HepG2 (cell line): ENCODE measurements around the gene C2CD2. TPM values are rescaled to one million over a fixed set of nuclear protein-coding genes. Genes with fewer than 3 reads are reported as not detected.

ENCODE experiments used
- ATAC-seq: fragments of 200-7000 bp; cut with Tn5 transposase; 3 replicates; pipeline ENCODE4 v1.9.1; 2020; ENCODE audit warnings: mild to moderate bottlenecking, moderate library complexity
- BruUV-seq: library from RNA; stranded (reverse); fragments of 400-500 nt; replicated peaks from 2 replicates; lab custom pipeline; 2021; lab: Mats Ljungman, UMichigan
- CTCF ChIA-PET: fragments of 300-600 bp; formaldehyde crosslinking; extraction: SDS; loops from one replicate; lab custom pipeline; 2021; ENCODE audit warnings: low total read pairs, inconsistent platforms, low intra/inter-chr PET ratio; lab: Yijun Ruan, JAX
- POLR2A ChIA-PET: fragments of 350-600 bp; sonication (Branson Sonifier 250); formaldehyde crosslinking; loops from one replicate; lab custom pipeline; 2020; ENCODE audit warnings: antibody characterized with exemption, inconsistent platforms; lab: Yijun Ruan, JAX
- DNase-seq: peaks from one replicate; pipeline ENCODE4 v3.0.0-alpha.2; 2015; ENCODE audit warnings: low spot score
- FAIRE-seq: peaks from 3 replicates; lab custom pipeline; 2011; peaks lifted over from hg19 to GRCh38; lab: Jason Lieb, UNC
- H2AFZ ChIP-seq: one replicate; pipeline ENCODE4 v1.6.1; 2011; ENCODE audit warnings: low read length, inconsistent platforms
- H3K27ac ChIP-seq: fragments of 300-600 bp; 3 replicates; pipeline ENCODE4 v1.8.0; 2011; ENCODE audit warnings: mixed run types, mild to moderate bottlenecking, mixed read lengths, low read length, inconsistent platforms; ENCODE audit not compliant: insufficient read depth; ENCODE audit errors: extremely low read length
- H3K27me3 ChIP-seq, 2 experiments: fragments of 200-600 bp in 1 of 2; 2 replicates in 1 of 2; 3 replicates in 1 of 2; pipeline versions ENCODE4 v1.6.0 to v1.8.0; 2011; ENCODE audit warnings: low read length in 2 of 2, mild to moderate bottlenecking in 2 of 2, moderate library complexity in 2 of 2, inconsistent platforms in 1 of 2; ENCODE audit not compliant: insufficient read depth in 2 of 2, control insufficient read depth in 1 of 2
- H3K36me3 ChIP-seq, 2 experiments: fragments of 200-600 bp in 1 of 2; replicated peaks in 1 of 2; 2 replicates in 1 of 2; 3 replicates in 1 of 2; pipeline versions ENCODE4 v1.5.1 to v1.8.0; 2011; ENCODE audit warnings: low read length in 2 of 2, inconsistent platforms in 1 of 2; ENCODE audit not compliant: insufficient read depth in 2 of 2, control insufficient read depth in 1 of 2
- H3K4me1 ChIP-seq: 2 replicates; pipeline ENCODE4 v1.5.1; 2012; ENCODE audit warnings: low read length, inconsistent platforms; ENCODE audit not compliant: insufficient read depth
- H3K4me2 ChIP-seq: 2 replicates; pipeline ENCODE4 v1.6.0; 2011; ENCODE audit warnings: low read depth, low read length, inconsistent platforms
- H3K4me3 ChIP-seq, 3 experiments: fragments of 200-600 bp in 1 of 3; sonication (generic), shearing (Covaris generic) in 1 of 3; replicated peaks in 1 of 3; 2 replicates each; pipeline ENCODE4 v1.5.1; 2011 to 2016; ENCODE audit warnings: low read length in 3 of 3, inconsistent platforms in 2 of 3, low read depth in 2 of 3, mild to moderate bottlenecking in 2 of 3, control low read depth in 1 of 3, mixed read lengths in 1 of 3; ENCODE audit not compliant: insufficient read depth in 1 of 3
- H3K79me2 ChIP-seq: one replicate; pipeline ENCODE4 v1.6.1; 2011; ENCODE audit warnings: low read length, inconsistent platforms; ENCODE audit not compliant: insufficient read depth
- H3K9ac ChIP-seq: 2 replicates; pipeline ENCODE4 v1.6.0; 2011; ENCODE audit warnings: mild to moderate bottlenecking, low read depth, low read length, inconsistent platforms; ENCODE audit not compliant: insufficient read depth
- H3K9me3 ChIP-seq: 2 replicates; pipeline ENCODE4 v1.5.1; 2012; ENCODE audit warnings: mild to moderate bottlenecking, low read length
- H4K20me1 ChIP-seq: 2 replicates; pipeline ENCODE4 v1.6.0; 2011; ENCODE audit warnings: inconsistent platforms, mild to moderate bottlenecking, low read length, moderate library complexity; ENCODE audit not compliant: insufficient read depth
- ATF4 ChIP-seq, 2 experiments: fragments of 450-650 bp in 1 of 2; sonication (generic) in 1 of 2; formaldehyde crosslinking; IDR thresholded peaks; 2 replicates each; pipeline versions ENCODE4 v1.5.0 to v1.8.0; 2020 to 2022; ENCODE audit warnings: mild to moderate bottlenecking in 1 of 2, missing genetic modification reagents in 1 of 2
- ATF5 ChIP-seq: sonication (generic); formaldehyde crosslinking; IDR thresholded peaks from 2 replicates; pipeline ENCODE4 v1.4.0; 2020; ENCODE audit warnings: mild to moderate bottlenecking, low read depth, missing genetic modification reagents
- BORCS8-MEF2B ChIP-seq: sonication (generic); formaldehyde crosslinking; IDR thresholded peaks from 2 replicates; pipeline ENCODE4 v1.8.0; 2022; ENCODE audit warnings: mild to moderate bottlenecking, missing genetic modification reagents
- NR2F6 ChIP-seq, 2 experiments: IDR thresholded peaks; 2 replicates each; pipeline ENCODE4 v1.6.1; 2016; ENCODE audit warnings: antibody characterized with exemption in 1 of 2, mild to moderate bottlenecking in 1 of 2
- RBAK ChIP-seq: sonication (generic); formaldehyde crosslinking; IDR thresholded peaks from 2 replicates; pipeline ENCODE4 v1.5.1; 2020; ENCODE audit warnings: mild to moderate bottlenecking, missing genetic modification reagents
- REXO4 ChIP-seq: sonication (generic); formaldehyde crosslinking; IDR thresholded peaks from 2 replicates; pipeline ENCODE4 v1.8.0; 2022; ENCODE audit warnings: missing genetic modification reagents, mild to moderate bottlenecking, borderline replicate concordance
- SRSF4 ChIP-seq: fragments of 200-400 bp; formaldehyde crosslinking; IDR thresholded peaks from one replicate; pipeline ENCODE4 v1.6.1; 2018; ENCODE audit warnings: mild to moderate bottlenecking, low read depth, low read length, moderate library complexity; ENCODE audit not compliant: poor library complexity, severe bottlenecking
- THRA ChIP-seq: sonication (generic); formaldehyde crosslinking; IDR thresholded peaks from 2 replicates; pipeline ENCODE4 v1.4.0; 2020; ENCODE audit warnings: missing genetic modification reagents, borderline replicate concordance
- THYN1 ChIP-seq: sonication (generic); formaldehyde crosslinking; IDR thresholded peaks from 2 replicates; pipeline ENCODE4 v1.8.1; 2023; ENCODE audit warnings: low read depth, mild to moderate bottlenecking, moderate library complexity, missing genetic modification reagents, borderline replicate concordance
- TRIM22 ChIP-seq: fragments of 450-650 bp; IDR thresholded peaks from 2 replicates; pipeline ENCODE4 v1.6.1; 2017
- WIZ ChIP-seq: sonication (generic); formaldehyde crosslinking; IDR thresholded peaks from 2 replicates; pipeline ENCODE4 v1.5.1; 2020; ENCODE audit warnings: mild to moderate bottlenecking, missing genetic modification reagents
- ZNF703 ChIP-seq: sonication (generic); formaldehyde crosslinking; IDR thresholded peaks from 2 replicates; pipeline ENCODE4 v1.5.1; 2020; ENCODE audit warnings: missing genetic modification reagents, mild to moderate bottlenecking, moderate library complexity, borderline replicate concordance
- ZNF776 ChIP-seq: sonication (generic); formaldehyde crosslinking; IDR thresholded peaks from 2 replicates; pipeline ENCODE4 v1.4.0; 2020; ENCODE audit warnings: mild to moderate bottlenecking, missing genetic modification reagents
- WGBS: methylation state at CpG from one replicate; pipeline ENCODE4 v1.1.6; 2017; ENCODE audit warnings: low lambda C conversion rate; 5-methylcytosine and 5-hydroxymethylcytosine counted together
- in situ Hi-C: cut with HindIII; loops from 2 replicates; pipeline ENCODE4 v1.10.0; 2017; ENCODE audit warnings: low pct_unique_long_range_greater_than_20kb; ENCODE audit not compliant: extremely low pct_ligation_motif_present
- intact Hi-C: fragments of 100-400 bp; cut with micrococcal nuclease; formaldehyde crosslinking; loops from one replicate; pipeline ENCODE4 v1.10.0; 2022; ENCODE audit not compliant: unreplicated experiment
- polyA plus RNA-seq, 8 experiments: library from polyadenylated mRNA; depleted of rRNA in 3 of 8; stranded (reverse) in 7 of 8; unstranded in 1 of 8; fragments of >200 nt; fragmentation: Illumina TruSeq in 4 of 8; extraction: Trizol in 4 of 8; gene quantifications; 2 replicates each; pipeline versions ENCODE4 v1.2.1 to v1.2.3, GENCODE V29; 2011 to 2016; ENCODE audit warnings: low read depth in 4 of 8, missing spikeins in 1 of 8, mixed read lengths in 1 of 8; ENCODE audit not compliant: insufficient read depth in 1 of 8
- total RNA-seq, 5 experiments: library from RNA; depleted of rRNA; stranded (reverse); fragments of >200 nt; fragmentation: Illumina TruSeq; extraction: Trizol; gene quantifications; 2 replicates each; pipeline ENCODE4 v1.2.3, GENCODE V29; 2016; ENCODE audit warnings: low read depth in 1 of 5

C2CD2 gene
- total and polyA plus RNA-seq, 2 of the 13 experiments (the other 11 are each of a cell fraction or from before 2014, with no cell fraction given) = 12.5 to 19.7 TPM

GRCh38 chr21:41890355-41890754 is 63.5 kb downstream of the C2CD2 start:
- FAIRE-seq = no peak
- Histone ChIP-seq H3K9ac (no peak overlapping the region), H3K36me3 (peaks cover 0 to 6% of the 10 kb centered on the region in 2 experiments; a peak in 1 of 5 replicates), H3K4me3 (no peak overlapping the region), H3K27me3 (no peaks in the 10 kb centered on the region), H4K20me1 (no peaks in the 10 kb centered on the region), H3K4me1 (peaks cover 4% of the 10 kb centered on the region; the same call in 1 of the 2 replicates), H3K27ac (no peak overlapping the region), H3K4me2 (no peak overlapping the region), H2AFZ (no peak overlapping the region), H3K79me2 (no peaks in the 10 kb centered on the region), H3K9me3 (no peaks in the 10 kb centered on the region)
- no peak for ATAC-seq
- intact Hi-C loops (no loop called here), in situ Hi-C loops (no loop called here)
- BruUV-seq = no TSS peak
- no peak for TF ChIP-seq WIZ (CRISPR knock-in tag)
- no peak for TF ChIP-seq ZNF776 (CRISPR knock-in tag)
- no peak for TF ChIP-seq RBAK (CRISPR knock-in tag)
- TF ChIP-seq ZNF703 = no peak
- TF ChIP-seq ATF4 (CRISPR knock-in tag; IDR thresholded peaks at IDR 0.05) = no peak
- no peak for TF ChIP-seq ATF5 (CRISPR knock-in tag)
- TF ChIP-seq THYN1 (CRISPR knock-in tag) = no peak
- no peak for TF ChIP-seq SRSF4
- TF ChIP-seq BORCS8-MEF2B (CRISPR knock-in tag) = no peak
- no peak for TF ChIP-seq THRA
- no peak for TF ChIP-seq TRIM22
- TF ChIP-seq NR2F6 (IDR thresholded peaks at IDR 0.05) = no peak
- TF ChIP-seq NR2F6 (CRISPR knock-in tag; IDR thresholded peaks at IDR 0.05) = no peak
- no peak for TF ChIP-seq REXO4 (CRISPR knock-in tag)
- CTCF ChIA-PET = no interaction called here
- WGBS = 82% methylated on average over 6 of the region's 6 CpGs
- no peak for DNase-seq
- POLR2A ChIA-PET = no interaction called here
